GM19395 (cell line): ENCODE data around the gene GRM7.

Source experiments
- ATAC-seq: cut with Tn5 transposase; IDR thresholded peaks from one replicate; pipeline ENCODE4 v1.9.1; 2021; ENCODE audit warnings: mild to moderate bottlenecking, moderate library complexity; ENCODE audit not compliant: unreplicated experiment

Gene GRM7

GRCh38 chr3:7696320-7696719, 835.4 kb downstream of the GRM7 start:
- no peak for ATAC-seq

GRCh38 chr3:7697548-7697947, 836.6 kb downstream of the GRM7 start:
- no peak for ATAC-seq

GRCh38 chr3:7700539-7700938, 839.6 kb downstream of the GRM7 start:
- ATAC-seq = no peak

GRCh38 chr3:7700977-7701376, 840.1 kb downstream of the GRM7 start:
- ATAC-seq = no peak

GRCh38 chr3:7707187-7707586, 846.3 kb downstream of the GRM7 start:
- no peak for ATAC-seq

GRCh38 chr3:7709376-7710082, 848.6 kb downstream of the GRM7 start:
- ATAC-seq = no peak

GRCh38 chr3:7710284-7710683, 849.4 kb downstream of the GRM7 start:
- ATAC-seq = no peak

GRCh38 chr3:7713724-7714123, 852.8 kb downstream of the GRM7 start:
- ATAC-seq = no peak

- ATAC-seq = no peak
Measured at GRCh38 chr3:7720649-7721297, 859.9 kb downstream of the GRM7 start.

- no peak for ATAC-seq
Measured at GRCh38 chr3:7721869-7722268, 861.0 kb downstream of the GRM7 start.

GRCh38 chr3:7728566-7729519, 867.9 kb downstream of the GRM7 start:
- no peak for ATAC-seq

GRCh38 chr3:7733933-7734332, 873.0 kb downstream of the GRM7 start:
- no peak for ATAC-seq

GRCh38 chr3:7734456-7734855, 873.5 kb downstream of the GRM7 start:
- no peak for ATAC-seq

- ATAC-seq = no peak
Measured at GRCh38 chr3:7737263-7737662, 876.3 kb downstream of the GRM7 start.

- ATAC-seq = no peak
Measured at GRCh38 chr3:7739754-7740153, 878.8 kb downstream of the GRM7 start.

GRCh38 chr3:7740458-7740857, 879.5 kb downstream of the GRM7 start:
- no peak for ATAC-seq

GRCh38 chr3:7744850-7745249, 883.9 kb downstream of the GRM7 start:
- ATAC-seq = no peak

- ATAC-seq = no peak
Measured at GRCh38 chr3:7745711-7746110, 884.8 kb downstream of the GRM7 start.

- no peak for ATAC-seq
Measured at GRCh38 chr3:7749931-7750695, 889.2 kb downstream of the GRM7 start.

- no peak for ATAC-seq
Measured at GRCh38 chr3:7752005-7752404, 891.1 kb downstream of the GRM7 start.
